PC-9 (cell line): ENCODE measurements around the gene KLHL6. TPM values are rescaled to one million over a fixed set of nuclear protein-coding genes. Genes with fewer than 3 reads are reported as not detected.

Experiments
- BruUV-seq: library from RNA; stranded (reverse); fragments of 400-500 nt; replicated peaks from 2 replicates; lab custom pipeline; 2021; lab: Mats Ljungman, UMichigan
- CTCF ChIA-PET: fragments of 300-600 bp; sonication (Branson Sonifier 250); formaldehyde crosslinking; loops from one replicate; lab custom pipeline; 2022; ENCODE audit warnings: antibody characterized with exemption; lab: Charles Lee
- POLR2A ChIA-PET: fragments of 300-600 bp; sonication (Branson Sonifier 250); formaldehyde crosslinking; loops from one replicate; lab custom pipeline; 2022; ENCODE audit warnings: antibody characterized with exemption; ENCODE audit not compliant: unreplicated experiment; lab: Charles Lee
- DNase-seq, 2 experiments: peaks; one replicate each; pipeline versions ENCODE4 v3.0.0 to v3.0.0-alpha.2; 2015 to 2022; ENCODE audit warnings: mixed read lengths in 1 of 2
- H2AFZ ChIP-seq: fragments of 200-600 bp; sonication (generic); 2 replicates; pipeline ENCODE4 v1.8.1; 2017; ENCODE audit warnings: antibody characterized with exemption
- H3F3A ChIP-seq: fragments of 200-600 bp; sonication (generic); 2 replicates; pipeline ENCODE4 v1.8.1; 2017; ENCODE audit warnings: antibody characterized with exemption, mild to moderate bottlenecking, low read depth; ENCODE audit not compliant: insufficient read depth
- H3K27ac ChIP-seq: fragments of 200-600 bp; sonication (generic); 2 replicates; pipeline ENCODE4 v1.6.1; 2016; ENCODE audit warnings: mixed run types
- H3K27me3 ChIP-seq: fragments of 200-600 bp; sonication (generic); 2 replicates; pipeline ENCODE4 v1.6.1; 2016; ENCODE audit warnings: low read depth, mixed run types; ENCODE audit not compliant: insufficient read depth
- H3K36me3 ChIP-seq: fragments of 200-600 bp; sonication (generic); 2 replicates; pipeline ENCODE4 v1.6.1; 2016; ENCODE audit warnings: low read depth, mixed run types
- H3K4me1 ChIP-seq: fragments of 200-600 bp; sonication (generic); replicated peaks from 2 replicates; pipeline ENCODE4 v1.6.1; 2016; ENCODE audit warnings: mixed run types; ENCODE audit not compliant: insufficient read depth
- H3K4me2 ChIP-seq: fragments of 200-600 bp; sonication (generic); 2 replicates; pipeline ENCODE4 v1.6.1; 2017; ENCODE audit warnings: mixed run types
- H3K4me3 ChIP-seq: fragments of 200-600 bp; sonication (generic); 2 replicates; pipeline ENCODE4 v1.6.1; 2016; ENCODE audit warnings: mixed run types
- H3K79me2 ChIP-seq: fragments of 200-600 bp; sonication (generic); 2 replicates; pipeline ENCODE4 v1.6.1; 2017; ENCODE audit warnings: low read depth, mixed run types
- H3K9me2 ChIP-seq: fragments of 200-600 bp; sonication (generic); 2 replicates; pipeline ENCODE4 v1.8.1; 2017; ENCODE audit warnings: mild to moderate bottlenecking; ENCODE audit not compliant: insufficient read depth
- H3K9me3 ChIP-seq: fragments of 200-600 bp; sonication (generic); 2 replicates; pipeline ENCODE4 v1.8.1; 2016; ENCODE audit warnings: low read depth; ENCODE audit not compliant: insufficient read depth
- H4K20me1 ChIP-seq: fragments of 200-600 bp; sonication (generic); 2 replicates; pipeline ENCODE4 v1.8.1; 2017; ENCODE audit not compliant: insufficient read depth
- CTCF ChIP-seq: fragments of 200-600 bp; sonication (generic); conservative IDR thresholded peaks from 2 replicates; pipeline ENCODE4 v1.6.1; 2017; ENCODE audit warnings: mixed run types, antibody characterized with exemption, mild to moderate bottlenecking, moderate library complexity
- EZH2 ChIP-seq: fragments of 200-600 bp; sonication (generic); IDR thresholded peaks from 2 replicates; pipeline ENCODE4 v1.8.0; 2017; ENCODE audit warnings: antibody characterized with exemption, low read depth
- intact Hi-C: fragments of 100-400 bp; cut with micrococcal nuclease; formaldehyde crosslinking; loops from one replicate; pipeline ENCODE4 v1.10.0; 2022; ENCODE audit not compliant: unreplicated experiment
- total RNA-seq: library from RNA; stranded (reverse); gene quantifications from 2 replicates; pipeline ENCODE4 v1.2.3, GENCODE V29; 2021

Gene KLHL6
- total RNA-seq, 1 experiment from 2014 or later = 0.04 TPM

- H3F3A ChIP-seq = no peaks in the 10 kb centered on the region
- POLR2A ChIA-PET = no interaction called here
- H4K20me1 ChIP-seq = no peaks in the 10 kb centered on the region
- no peak overlapping the region for H3K4me2 ChIP-seq
- DNase-seq = no peak
- H3K9me3 ChIP-seq = no peaks in the 10 kb centered on the region
- no peak for TF ChIP-seq EZH2
- no peak for TF ChIP-seq CTCF
- no peaks in the 10 kb centered on the region for H3K79me2 ChIP-seq
- H3K27me3 ChIP-seq = no peaks in the 10 kb centered on the region
- BruUV-seq = no TSS peak
- intact Hi-C loops = no loop called here
- H3K9me2 ChIP-seq = no peaks in the 10 kb centered on the region
- no peak overlapping the region for H2AFZ ChIP-seq
- H3K27ac ChIP-seq = no peak overlapping the region
- H3K36me3 ChIP-seq = no peaks in the 10 kb centered on the region
- H3K4me3 ChIP-seq = no peak overlapping the region
- CTCF ChIA-PET = no interaction called here
- no peaks in the 10 kb centered on the region for H3K4me1 ChIP-seq
Measured at GRCh38 chr3:183566880-183567279, 11.4 kb upstream of the KLHL6 start.

GRCh38 chr3:183564046-183564445 lies 8.5 kb upstream of the KLHL6 start:
- H3K79me2 ChIP-seq = no peaks in the 10 kb centered on the region
- ChIA-PET POLR2A (no interaction called here), CTCF (no interaction called here)
- H3F3A ChIP-seq = no peaks in the 10 kb centered on the region
- H3K27ac ChIP-seq = no peak overlapping the region
- no peaks in the 10 kb centered on the region for H3K27me3 ChIP-seq
- H3K4me2 ChIP-seq = no peak overlapping the region
- TF ChIP-seq CTCF (no peak), EZH2 (no peak)
- DNase-seq = no peak
- H3K9me3 ChIP-seq = no peaks in the 10 kb centered on the region
- H3K9me2 ChIP-seq = no peaks in the 10 kb centered on the region
- H3K4me1 ChIP-seq = no peaks in the 10 kb centered on the region
- intact Hi-C loops = no loop called here
- no peak overlapping the region for H3K4me3 ChIP-seq
- H2AFZ ChIP-seq = no peak overlapping the region
- no peaks in the 10 kb centered on the region for H3K36me3 ChIP-seq
- H4K20me1 ChIP-seq = no peaks in the 10 kb centered on the region
- BruUV-seq = no TSS peak

GRCh38 chr3:183563536-183563874 lies 8.0 kb upstream of the KLHL6 start:
- Histone ChIP-seq H3F3A (no peaks in the 10 kb centered on the region), H3K36me3 (no peaks in the 10 kb centered on the region), H3K9me2 (no peaks in the 10 kb centered on the region), H3K4me3 (no peak overlapping the region), H2AFZ (no peak overlapping the region), H3K9me3 (no peaks in the 10 kb centered on the region), H3K4me2 (no peak overlapping the region), H3K79me2 (no peaks in the 10 kb centered on the region), H3K27me3 (no peaks in the 10 kb centered on the region), H3K27ac (no peak overlapping the region), H3K4me1 (no peaks in the 10 kb centered on the region), H4K20me1 (no peaks in the 10 kb centered on the region)
- ChIA-PET CTCF (no interaction called here), POLR2A (no interaction called here)
- intact Hi-C loops = no loop called here
- no peak for DNase-seq
- BruUV-seq = no TSS peak
- TF ChIP-seq CTCF = no peak
- TF ChIP-seq EZH2 = no peak
